ENCODE measurements around the gene AIM2. TPM values are rescaled to one million over a fixed set of nuclear protein-coding genes. Genes with fewer than 3 reads are reported as not detected.

AIM2 gene
- total RNA-seq, 4 donors from 2014 or later: 0.19 to 0.54 (median 0.30) TPM; not detected in 1

Other genes starting within 250 kb of the AIM2 start
- 10 to 100 TPM in 1 of 4 donors, 1 to 10 TPM in 1, under 1 TPM in 1, not detected in 1; 0.73 to 10.5 (median 8.6) TPM for gene MNDA, start 245.4 kb downstream of the AIM2 start, total RNA-seq
- gene PYHIN1, start 145.2 kb downstream of the AIM2 start, total RNA-seq: 1 to 10 TPM in 2 of 4 donors, under 1 TPM in 1, not detected in 1; 0.84 to 2.0 (median 1.2) TPM
- gene IFI16, start 66.9 kb downstream of the AIM2 start, total RNA-seq: 10 to 100 TPM; 25.2 to 73.4 (median 47.5) TPM
- 10 to 100 TPM; 11.7 to 23.4 (median 18.6) TPM for gene CADM3, start 94.8 kb upstream of the AIM2 start, total RNA-seq
- 100 to 1,000 TPM in 2 of 4 donors, 10 to 100 TPM in 2; 27.9 to 180 (median 94.4) TPM for gene ACKR1, start 128.1 kb upstream of the AIM2 start, total RNA-seq
- 1 to 10 TPM in 3 of 4 donors, not detected in 1; 1.2 to 1.6 (median 1.5) TPM for gene FCER1A, start 225.6 kb upstream of the AIM2 start, total RNA-seq

Measured in gastroesophageal sphincter (tissue), 4 donors.